HG03520 (cell line): Measurements from ENCODE around the gene ADH4.
"Not testable (repeated sequence)": the region's sequence is repeated elsewhere in the genome, so short reads cannot be mapped to it uniquely, and the experiment has no call there.

ENCODE experiments used
- ATAC-seq: cut with Tn5 transposase; IDR thresholded peaks from one replicate; pipeline ENCODE4 v1.9.1; 2021; ENCODE audit warnings: mild to moderate bottlenecking, moderate library complexity; ENCODE audit not compliant: unreplicated experiment

The ADH4 gene

DNA sequence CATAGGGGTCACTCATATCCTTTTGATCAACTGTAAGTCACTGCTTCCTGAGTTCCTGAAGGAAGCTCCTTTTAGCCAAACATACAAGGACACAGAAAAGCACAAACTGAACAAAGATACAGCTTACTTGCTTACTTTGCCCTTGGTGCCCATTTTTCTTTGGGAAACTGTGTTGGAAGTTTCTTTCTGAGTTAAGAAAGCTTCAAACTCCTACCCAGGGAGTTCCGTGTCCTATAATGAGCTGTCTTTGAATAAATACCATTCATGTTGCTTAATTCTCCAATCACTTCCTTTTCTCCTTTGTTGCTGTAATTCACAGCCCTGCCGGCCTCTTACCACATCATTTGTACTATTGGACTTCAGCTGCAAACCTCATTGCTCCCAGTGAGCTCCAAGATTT is at the start of gene ADH4:
Gene ADH4, minus strand, starts transcription at position 228 of the 400 bp plus-strand sequence. Its CDS starts 75 bp downstream, at position 153.
- ATAC-seq = no peak

DNA sequence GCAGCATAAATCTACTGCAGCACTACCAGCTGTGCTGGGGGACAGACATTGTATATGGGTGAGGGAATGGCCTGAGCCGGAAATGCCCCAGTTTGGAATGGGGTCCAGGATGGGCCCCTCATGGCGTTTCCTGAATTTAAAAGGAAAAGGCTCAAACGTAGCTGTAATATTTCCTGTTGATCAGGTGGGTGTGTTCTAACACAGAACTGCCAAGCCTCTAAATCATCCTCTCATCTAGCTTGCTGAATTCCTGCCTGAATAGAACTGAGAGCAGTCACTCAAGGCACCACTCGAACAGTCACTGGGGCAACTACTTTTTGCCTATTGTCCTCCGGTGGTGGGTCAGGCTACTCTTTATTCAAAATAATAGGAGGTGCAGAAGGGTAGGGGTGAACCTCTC is 46.2 kb upstream of the ADH4 start:
- no peak for ATAC-seq

DNA sequence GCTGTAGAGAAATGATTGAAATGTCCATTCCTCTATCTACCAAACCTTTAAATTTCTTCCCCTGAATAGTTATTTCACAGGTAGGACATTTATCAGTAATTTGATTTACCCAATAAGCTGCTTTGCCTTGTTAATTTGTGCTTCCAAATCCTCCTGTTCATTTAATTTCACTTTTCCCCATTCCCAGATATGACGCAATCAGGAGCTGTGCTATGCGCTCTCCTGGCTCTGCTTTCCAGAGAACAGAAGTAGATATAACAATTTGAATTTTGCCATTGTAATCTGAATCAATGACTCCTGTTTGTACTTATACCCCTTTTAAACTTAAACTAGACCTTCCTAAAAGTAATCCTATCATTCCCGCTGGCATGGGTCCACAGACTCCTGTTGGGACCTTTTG is 45.8 kb upstream of the ADH4 start:
- not testable (repeated sequence) for ATAC-seq

DNA sequence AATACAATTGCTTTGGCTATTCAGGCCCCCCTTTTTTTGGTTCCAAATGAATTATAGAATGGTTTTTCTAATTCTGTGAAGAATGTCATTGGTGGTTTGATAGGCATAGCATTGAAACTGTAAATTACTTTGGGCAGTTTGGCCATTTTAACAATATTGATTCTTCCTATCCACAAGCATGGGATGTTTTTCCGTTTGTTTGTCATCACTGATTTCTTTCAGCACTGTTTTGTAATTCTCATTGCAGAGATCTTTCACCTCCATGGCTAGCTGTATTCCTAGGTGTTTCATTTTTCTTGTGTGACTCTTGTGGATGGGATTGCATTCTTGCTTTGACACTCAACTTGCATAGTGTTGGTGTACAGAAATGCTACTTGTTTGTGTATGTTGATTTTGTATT is 41.9 kb upstream of the ADH4 start:
- no peak for ATAC-seq

DNA sequence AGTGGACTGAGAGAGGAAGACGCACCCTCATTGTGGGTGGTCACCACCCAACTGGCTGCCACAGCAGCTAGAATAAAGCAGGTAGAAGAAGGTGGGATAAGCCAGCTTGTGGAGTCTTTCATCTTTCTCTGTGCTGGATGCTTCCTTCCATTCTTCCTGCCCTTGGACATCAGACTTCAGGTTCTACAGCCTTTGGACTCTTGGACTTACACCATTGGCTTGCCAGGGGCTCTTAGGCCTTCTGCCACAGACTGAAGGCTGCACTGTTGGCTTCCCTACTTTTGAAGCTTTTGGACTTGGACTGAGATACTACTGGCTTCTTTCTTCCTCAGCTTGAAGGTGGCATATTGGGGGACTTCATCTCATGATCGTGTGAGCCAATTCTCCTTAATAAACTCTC is 41.5 kb upstream of the ADH4 start:
- no peak for ATAC-seq

DNA sequence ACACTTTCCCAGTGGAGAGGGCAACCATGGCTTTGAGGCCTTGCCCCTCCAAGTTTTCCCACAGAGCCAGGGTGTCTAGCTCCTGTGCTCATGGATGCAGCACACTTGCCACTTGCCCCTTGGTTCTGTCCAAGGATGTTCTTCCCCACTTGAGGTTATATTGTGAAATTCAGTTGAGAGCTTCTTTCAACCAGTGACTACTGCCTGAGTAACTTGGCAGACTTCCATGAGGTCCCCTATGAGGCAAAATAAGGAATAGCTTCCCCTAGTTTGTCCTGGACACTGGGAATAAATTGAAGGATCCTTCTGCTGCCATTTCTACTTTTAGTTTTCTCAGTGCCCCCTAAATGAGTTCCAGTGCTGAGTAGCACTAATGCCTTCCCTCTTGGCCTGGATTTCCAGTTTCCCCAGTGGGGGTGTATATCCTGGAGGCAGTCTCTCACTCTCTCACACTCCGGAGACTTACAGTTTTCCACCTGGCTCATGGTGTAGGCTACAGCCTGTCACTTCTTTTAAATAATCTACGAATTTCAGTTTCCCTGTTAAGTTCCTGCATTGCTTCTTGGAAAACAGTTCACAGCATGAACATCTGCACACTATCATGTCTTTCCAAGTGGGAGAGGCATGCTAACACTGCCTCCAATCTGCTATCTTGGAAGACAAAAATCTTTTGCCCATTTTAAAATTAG is 36.4 kb upstream of the ADH4 start:
- no peak for ATAC-seq

DNA sequence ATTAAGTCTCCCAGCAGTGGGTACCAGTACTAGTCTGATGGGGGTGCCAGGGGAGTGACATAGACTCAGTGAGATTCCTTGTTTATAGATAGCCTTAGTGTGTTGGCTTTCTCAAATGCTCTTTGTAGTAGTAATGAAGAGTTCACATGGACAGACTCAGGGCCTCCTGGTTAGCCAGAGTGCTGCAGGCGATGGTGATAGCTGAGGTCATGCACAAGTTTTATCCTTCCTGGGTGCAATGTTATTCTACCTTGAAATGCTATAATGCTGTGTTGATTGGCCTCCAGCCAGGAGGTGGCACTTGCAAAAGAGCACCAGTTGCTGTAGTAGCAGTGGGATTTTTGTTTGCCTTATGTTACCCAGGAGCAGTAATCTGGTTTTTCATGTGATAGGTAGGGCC is 35.5 kb upstream of the ADH4 start:
- no peak for ATAC-seq

DNA sequence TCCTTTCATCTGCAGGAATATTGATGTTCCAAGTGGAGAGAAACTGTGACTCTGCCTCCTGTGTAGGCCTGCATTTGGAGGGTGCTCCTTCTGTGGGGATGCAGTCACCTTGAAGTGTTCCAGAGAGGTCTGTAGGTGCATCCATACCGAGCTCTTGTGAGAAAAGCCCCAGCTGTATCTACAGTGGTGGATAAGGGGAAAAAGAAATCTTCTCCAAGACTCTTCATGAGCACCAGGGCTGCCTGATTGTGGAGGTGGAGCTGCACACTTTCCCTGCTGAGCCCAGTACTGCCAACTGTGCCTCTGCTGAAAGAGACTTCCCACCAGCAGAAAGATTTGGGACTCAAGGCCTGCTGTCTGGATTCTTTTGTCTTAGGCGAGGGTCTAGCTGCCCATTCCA is 35.1 kb upstream of the ADH4 start:
- no peak for ATAC-seq

DNA sequence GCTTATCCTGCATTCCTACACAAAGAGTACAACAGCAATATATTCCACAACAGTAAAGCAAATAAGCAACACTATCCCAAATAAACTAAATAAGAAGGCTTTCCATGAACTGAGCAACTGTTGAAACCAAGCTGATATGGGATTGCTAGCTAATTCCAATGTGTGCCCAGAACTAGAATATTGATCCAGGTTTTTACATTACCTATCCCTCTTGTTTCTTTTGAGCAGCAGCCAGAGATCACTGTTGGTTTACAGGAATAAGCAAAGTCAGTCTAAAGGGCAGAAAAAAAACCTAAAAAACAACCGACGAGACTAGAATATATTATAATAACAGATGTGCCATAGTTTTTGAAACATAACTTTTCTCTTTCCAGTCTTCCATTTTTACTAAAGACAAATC is 22.4 kb upstream of the ADH4 start:
- ATAC-seq = no peak

DNA sequence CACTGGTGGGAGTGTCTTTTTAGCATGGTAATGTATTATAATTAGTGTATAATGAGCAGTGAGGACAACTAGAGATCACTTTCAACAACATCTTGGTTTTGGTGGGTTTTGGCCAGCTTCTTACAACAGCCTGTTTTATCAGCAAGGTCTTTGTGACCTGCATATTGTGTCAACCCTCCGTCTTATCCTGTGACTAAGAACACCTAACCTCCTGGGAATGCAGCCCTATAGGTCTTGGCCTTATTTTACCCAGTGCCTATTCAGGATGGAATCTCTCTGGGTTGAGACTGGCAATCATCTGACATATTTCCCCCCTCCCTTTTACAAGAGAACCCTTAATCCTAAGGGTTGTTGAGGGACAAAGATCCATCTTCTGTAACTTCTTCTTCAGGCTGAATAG is 21.9 kb upstream of the ADH4 start:
- no peak for ATAC-seq

DNA sequence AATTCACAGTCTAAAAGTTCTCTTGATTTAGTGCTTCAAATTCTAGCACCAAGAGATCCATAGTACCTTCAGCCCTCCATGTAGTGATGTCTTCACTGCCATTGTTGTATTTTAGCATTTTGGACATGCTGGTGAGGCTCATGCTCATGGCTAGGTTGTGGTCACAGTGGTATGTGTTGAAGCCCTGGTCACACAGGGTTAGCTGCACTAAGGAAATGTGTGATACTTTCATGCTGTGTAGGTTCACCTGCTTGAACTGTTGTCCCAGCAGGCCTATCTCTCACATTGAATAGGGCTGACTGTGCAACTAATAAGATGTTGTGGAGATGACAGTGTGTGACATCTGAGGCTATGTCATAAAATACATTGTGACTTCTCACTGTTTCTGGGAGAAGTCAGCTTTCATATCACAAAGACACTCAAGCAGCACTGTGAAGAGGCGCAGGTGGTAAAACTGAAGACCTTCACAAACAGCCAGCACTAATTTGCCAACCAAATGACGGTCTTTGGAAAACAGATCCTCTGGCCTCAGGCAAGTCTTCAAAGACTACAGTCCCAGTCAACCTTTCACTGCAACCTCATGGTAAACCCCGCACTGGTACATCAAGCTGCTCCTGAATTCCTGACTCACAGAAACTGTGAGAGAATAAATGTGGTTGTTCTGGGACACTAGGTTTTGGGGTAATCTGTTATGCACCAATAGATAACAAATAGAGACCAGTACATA is 17.4 kb upstream of the ADH4 start:
- no peak for ATAC-seq

DNA sequence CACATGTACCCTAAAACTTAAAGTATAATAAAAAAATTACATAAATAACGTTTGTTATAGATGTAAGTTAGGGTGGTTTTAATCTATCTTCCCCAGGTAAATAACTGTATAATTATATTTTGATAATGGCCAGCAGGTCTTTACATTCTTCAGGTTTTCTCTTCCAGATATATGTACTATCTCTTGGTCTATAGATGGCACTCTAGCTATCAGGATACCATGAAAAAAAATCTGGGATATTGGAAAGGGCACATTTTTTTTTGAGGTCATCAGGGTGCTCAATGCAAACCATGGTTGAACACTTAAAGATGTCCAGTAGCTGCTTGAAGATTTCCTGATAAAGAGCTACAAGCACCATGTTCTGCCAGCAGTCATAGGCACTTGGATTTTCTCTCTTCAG is 15.6 kb upstream of the ADH4 start:
- ATAC-seq = no peak

DNA sequence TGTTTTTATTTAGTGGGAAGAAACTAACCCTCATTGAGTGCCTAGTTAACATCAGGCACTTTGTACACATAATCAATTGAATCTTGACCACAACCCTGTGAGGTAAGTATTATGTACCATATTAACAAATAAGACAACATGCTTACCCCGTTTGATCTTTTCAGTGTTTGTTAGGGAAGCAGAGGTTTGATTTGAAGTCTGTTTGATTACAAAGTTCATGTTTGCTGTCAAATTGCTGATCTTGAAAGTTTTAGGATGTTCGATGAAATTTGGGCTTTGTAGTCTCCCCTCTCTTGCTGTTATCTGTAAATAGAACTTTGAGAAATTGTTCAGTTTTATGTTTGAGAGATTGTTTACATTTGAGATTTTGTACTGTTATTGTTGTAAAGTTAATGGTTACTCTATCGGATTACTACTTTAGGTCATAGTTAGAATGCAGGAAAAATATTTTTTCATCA is 13.4 kb upstream of the ADH4 start:
- ATAC-seq = no peak

DNA sequence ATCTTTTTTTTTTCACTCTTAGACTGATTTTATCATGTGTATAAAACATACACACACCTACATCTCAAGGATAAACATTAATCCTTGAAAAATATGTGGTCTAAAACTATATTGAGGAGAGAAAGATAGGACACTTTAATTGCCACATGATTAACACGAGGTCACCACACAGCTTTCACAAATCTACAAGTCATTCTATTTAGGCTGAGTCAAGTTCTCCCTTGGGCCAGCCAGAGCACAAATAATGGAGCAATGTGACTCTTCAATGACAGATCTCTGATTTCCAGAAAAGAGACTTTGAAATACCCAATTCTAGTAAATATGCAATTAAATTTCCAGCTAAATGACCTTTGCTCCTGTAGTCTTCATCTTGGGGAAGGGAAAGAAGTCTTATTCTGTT is 12.9 kb upstream of the ADH4 start:
- ATAC-seq = no peak

DNA sequence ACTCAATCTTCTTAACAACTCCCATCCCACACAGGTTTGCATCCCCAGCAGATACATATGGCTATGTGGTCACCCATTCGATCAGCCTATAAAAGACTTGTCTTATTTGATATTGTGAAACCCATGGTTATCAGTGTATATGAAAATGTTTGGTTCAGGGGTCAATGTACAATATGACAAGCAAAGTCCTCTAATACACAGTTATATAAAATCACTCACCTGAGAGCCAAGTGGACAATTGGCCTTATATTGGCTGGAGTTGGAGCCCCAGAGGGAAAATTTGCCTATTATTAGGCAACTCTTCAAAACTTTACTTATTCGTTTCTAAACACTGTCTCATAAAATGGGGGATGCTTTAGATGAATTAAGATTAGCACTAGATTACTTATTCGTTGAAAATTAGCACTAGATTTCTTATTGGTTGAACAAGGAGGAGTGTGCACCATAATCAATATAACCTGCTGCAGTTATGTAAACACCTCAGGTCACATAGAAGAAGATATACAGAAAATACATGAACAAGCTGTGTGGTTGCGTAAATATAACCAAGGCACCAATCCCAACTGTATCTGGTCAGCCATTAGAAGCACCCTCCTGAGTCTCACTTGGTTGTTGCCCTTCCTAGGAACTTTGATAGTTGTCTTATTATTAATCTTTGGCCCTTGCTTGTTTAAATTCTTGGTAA is 10.7 kb upstream of the ADH4 start:
- ATAC-seq = no peak

DNA sequence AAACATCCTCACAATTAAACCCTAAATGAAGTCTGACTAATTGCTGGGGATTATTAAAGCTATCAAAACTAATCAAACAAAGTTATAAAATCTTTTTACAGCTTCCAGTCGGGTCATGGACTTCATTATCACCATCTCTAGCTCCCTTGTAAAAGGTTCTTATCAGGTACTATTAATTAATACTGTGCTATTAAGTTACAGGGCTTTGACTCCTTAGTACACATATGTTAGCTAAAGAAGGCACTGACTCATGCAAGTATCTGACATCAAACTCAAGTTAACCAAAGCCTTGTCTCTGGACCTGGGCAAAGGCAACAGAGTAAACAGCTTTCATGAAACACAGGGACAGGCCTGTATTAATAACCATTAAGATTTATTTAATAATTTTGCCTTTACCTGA is 7.9 kb upstream of the ADH4 start:
- ATAC-seq = no peak

DNA sequence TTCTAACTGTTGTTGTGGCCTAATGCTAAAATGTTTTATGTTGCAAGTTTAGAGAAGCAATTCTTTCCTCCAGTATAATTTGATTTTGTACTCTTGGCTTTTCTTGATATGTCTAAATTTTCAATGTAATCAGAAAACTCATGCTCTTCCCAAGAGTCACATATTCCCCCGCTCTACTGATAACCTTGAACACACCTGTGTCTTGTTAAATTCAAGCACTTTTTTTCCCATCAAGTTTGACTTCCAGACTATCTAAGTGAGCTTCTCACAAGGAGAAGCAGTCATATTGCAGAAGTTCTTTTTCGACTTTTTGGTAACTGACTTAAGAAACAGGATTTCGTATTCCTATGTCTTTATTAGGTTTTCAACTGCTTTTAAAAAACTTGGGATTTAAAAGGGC is 7.4 kb upstream of the ADH4 start:
- ATAC-seq = no peak

DNA sequence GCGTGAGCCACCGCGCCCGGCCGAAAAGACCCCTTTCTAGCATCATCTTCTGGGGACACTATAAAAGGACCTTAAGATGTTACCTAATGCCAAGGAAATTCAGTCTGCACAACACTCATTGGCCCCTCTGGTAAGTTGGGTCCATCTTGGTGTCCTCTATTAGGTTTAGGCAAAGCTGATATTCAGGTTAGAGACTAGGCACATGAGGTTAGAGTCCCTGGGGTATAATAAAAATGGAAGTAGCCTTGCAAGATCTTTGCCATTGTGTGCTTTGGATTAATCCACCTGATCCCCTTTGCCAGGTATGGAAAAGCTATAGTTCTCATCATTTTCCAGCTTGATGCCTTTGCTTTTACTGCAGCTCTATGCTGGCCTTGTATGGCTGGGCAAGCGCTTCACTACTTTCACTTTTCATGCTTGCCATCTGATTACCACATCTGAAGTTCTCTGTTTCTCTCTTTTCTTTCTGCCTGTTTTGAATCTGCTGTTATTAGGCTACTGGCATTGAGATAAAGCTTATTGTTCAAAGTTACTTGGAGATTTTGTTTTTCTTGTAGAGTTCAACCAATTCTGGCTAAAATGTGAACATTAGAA is 5.4 kb upstream of the ADH4 start:
- ATAC-seq = no peak

DNA sequence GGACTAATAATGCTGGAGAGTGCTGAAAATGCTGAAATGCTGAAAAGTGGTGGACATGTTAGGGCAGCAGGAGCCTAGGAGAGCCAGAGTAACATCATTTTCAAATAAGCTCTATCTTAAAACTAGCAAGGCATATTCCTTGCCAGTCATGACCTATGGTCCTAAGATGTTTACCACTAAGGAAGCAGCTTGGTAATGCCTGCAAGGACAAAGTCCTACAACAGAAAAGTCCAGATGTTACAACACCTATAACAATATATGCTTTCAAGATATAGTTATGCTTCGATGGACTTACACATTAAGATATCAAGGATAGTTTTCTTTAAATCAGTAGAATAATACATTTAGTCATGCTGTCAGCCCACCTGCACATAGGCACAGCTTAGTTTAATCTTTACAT is 4.5 kb upstream of the ADH4 start:
- ATAC-seq = no peak

DNA sequence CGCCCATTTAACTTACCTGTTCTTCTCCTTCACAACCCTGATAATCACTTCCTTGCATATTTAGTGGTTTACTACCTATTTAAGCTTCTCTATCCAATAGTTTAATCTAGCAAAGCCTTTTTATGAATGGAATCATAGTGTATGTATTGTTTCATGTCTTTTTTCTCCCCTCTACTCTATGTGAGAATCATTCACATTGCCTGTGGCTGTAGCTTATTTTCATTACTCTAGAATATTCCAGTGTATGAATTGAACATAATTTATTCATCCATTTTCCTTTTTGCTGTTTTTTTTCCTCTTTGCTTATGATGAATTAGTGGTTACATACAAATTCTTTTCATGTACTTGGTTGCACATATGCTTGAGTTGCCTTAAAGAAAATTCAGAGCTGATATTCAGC is 490 bp upstream of the ADH4 start:
- no peak for ATAC-seq

DNA sequence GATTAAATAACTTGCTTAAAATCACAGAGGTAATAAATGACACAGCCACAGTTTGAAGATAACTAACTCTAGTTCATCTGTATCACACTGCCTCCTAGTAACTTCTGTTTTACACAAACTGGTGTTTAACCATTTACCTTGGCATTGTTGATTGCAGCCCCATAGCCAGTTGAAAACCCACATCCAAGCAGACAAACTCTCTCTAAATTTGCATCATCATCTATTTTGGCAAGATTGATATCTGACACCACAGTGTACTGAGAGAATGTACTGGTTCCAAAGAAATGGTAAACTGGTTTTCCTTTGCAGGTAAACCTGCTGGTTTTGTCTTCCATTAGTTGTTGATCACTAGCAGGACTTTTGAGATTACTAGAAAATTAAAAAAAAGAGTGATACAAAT is 7.8 kb downstream of the ADH4 start:
- no peak for ATAC-seq
